GM19468 (cell line): ENCODE measurements around the gene OR4E1.
"Not testable (repeated sequence)": the region's sequence is repeated elsewhere in the genome, so short reads cannot be mapped to it uniquely, and the experiment has no call there.

Source experiments
- ATAC-seq: cut with Tn5 transposase; IDR thresholded peaks from one replicate; pipeline ENCODE4 v1.9.1; 2021; ENCODE audit warnings: mild to moderate bottlenecking, moderate library complexity, moderate number of reproducible peaks; ENCODE audit not compliant: unreplicated experiment; ENCODE audit errors: extremely low read depth

The OR4E1 gene

DNA sequence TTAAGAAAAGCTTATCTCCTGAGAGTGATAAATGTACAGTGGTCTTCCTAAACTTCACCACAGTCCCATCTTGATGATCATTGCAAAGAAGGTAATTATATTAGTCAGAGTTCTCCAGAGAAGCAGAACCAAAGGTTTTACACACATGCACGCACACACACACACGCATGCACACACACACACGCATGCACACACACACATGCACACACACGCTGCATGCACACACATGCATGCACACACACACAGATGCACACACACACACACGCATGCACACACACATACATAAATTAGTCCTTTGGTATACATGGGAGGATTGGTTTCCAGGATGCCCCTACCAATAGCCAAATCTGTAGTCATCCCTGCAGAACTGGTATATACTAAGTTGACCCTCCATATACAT is 19.4 kb downstream of the OR4E1 start:
- no peak for ATAC-seq

DNA sequence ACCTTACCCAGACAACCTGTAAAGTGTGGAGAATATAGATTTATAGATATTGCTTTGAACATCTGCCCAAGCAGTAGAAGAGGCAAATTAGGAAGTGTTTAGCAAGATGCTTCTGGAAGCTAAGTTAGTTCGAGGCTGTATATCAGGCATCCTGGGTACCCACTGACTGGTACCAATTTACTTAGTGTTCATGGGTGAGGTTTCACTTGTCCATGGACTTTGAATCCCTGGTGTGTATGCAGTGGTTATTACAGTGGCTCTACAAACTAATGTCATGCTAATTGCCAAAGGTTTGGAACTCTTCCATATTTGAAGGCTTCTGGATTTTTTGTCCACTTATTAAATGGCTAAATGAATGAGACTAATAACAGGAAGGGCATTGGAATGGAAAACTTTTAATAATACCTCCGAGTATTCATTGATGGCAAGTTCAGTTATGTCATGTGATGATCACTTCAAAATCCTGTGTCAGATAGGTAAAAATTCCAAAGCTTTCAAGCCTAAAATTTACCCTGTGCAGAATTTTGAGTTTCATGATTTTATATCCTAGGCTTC is 20.2 kb downstream of the OR4E1 start, which contains the start of gene OR4E2:
Gene OR4E2, plus strand, starts transcription at position 505 of the 555 bp plus-strand sequence. CDS start 11,248 bp downstream, outside the sequence.
- no peak for ATAC-seq

DNA sequence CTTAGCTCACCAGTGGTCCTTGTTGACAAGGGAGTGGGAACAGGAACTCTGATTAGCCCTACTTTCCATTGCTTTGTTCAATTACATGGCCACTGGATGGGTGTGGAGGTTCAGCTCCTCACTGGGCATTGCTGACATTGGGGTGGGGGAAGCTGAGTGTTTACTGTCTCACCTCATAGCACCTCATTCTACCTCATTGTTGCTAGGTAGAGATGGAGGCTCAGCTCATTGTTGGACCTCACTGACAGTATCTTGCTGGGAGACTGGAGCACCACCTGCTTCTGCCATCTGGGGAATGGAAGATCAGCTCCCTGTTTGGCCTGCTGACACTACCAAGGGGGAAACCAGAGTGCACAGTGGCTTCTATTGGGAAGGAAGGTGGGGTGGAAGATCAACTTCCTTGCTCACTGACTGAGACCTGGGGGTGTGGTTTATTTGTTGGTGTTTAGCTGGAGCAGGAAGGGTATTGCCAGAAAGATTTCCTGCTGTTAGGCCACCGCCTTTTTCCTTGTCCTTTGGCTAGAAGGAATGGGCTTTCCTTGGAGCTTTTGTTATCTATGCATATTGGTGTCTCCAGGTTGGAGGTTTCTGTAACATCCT is 21.3 kb downstream of the OR4E1 start:
- ATAC-seq = no peak

DNA sequence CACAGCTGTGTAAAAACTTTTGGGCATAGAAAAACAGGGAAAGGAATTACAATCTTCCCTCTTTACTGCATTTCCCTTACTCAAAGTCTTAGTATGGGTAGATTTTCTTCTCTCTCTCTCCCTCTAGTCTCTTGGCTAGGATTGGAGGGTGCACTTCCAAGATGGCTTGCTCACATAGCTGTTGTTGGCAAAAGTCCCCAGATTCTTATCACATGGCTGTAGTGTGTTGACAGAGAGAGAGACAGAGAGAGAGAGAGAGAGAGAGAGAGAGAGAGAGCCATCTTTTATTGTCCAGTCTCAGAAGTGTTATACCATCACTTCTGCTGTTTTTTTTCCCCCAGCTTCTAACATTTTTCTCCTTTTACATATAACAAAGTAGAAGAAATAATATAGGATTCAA is 26.2 kb downstream of the OR4E1 start:
- ATAC-seq = no peak

DNA sequence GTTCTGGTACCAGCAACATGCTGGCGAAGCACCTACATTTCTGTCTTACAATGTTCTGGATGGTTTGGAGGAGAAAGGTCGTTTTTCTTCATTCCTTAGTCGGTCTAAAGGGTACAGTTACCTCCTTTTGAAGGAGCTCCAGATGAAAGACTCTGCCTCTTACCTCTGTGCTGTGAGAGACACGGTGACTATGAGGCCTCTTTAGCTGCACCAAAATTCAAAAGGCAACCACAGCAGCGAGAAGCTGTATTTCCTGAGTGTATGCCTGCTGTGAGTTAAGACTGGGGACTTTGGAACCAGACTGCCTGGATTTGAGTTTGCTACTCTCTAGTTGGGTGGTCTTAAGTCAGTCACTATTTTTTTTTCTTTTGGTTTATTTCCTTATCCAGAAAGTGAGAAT is 30.2 kb downstream of the OR4E1 start:
- no peak for ATAC-seq

- ATAC-seq = no peak
Measured at GRCh38 chr14:21642683-21643082, 30.9 kb downstream of the OR4E1 start.

DNA sequence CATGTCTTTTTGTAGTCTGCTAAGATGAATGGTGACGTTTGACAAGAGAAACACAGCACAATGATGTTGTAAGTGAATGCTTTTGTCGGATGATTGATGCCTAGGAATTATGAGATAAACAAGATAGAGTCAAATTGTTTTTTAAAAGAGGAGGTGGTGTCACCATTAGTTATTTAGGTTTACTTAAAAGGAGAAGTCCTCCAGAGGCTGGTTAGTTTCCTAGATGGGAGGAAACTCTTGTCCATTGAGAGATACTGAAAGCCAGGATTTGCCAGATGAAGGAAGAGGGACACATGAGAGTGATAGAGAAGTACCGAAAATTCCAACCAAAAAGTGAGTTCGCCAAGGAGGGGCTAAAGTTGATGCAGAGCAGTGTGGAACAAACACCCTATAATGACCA is 38.8 kb downstream of the OR4E1 start, which contains the start of gene OR10G2:
Gene OR10G2, minus strand, starts transcription at position 101 of the 400 bp plus-strand sequence. Its CDS starts 98 bp downstream, at position 3.
- no peak for ATAC-seq

- no peak for ATAC-seq
Measured at GRCh38 chr14:21631084-21631483, 42.5 kb downstream of the OR4E1 start.

DNA sequence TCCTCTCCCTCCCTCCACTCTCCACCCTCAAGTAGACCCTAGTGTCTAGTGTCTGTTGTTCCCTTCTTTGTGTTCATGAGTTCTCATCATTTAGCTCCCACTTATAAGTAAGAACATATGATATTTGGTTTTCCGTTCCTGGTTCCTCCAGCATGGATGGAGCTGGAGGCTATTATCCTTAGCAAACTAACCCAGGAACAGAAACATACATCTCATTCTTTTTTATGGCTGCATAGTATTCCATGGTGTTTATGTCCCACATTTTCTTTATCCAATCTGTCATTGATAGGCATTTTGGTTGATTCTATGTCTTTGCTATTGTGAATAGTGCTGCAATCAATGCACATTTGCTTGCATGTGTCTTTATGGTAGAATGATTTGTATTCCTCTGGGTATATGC is 43.1 kb downstream of the OR4E1 start:
- ATAC-seq = not testable (repeated sequence)

GRCh38 chr14:21626491-21627230 is 47.0 kb downstream of the OR4E1 start:
- ATAC-seq = no peak
